ENCODE measurements around the gene ARL13B. TPM values are rescaled to one million over a fixed set of nuclear protein-coding genes. Genes with fewer than 3 reads are reported as not detected.
A peak's percentile ranks its signal among the peaks of the same experiment; 100 is the strongest.

ARL13B gene
- total RNA-seq, 1 experiment from 2014 or later, result 7.6 TPM

- H3K27me3 ChIP-seq (replicated peaks; ENCODE audit: control insufficient read depth, insufficient read depth, low read length), result no peaks in the 10 kb centered on the region
- no peaks in the 10 kb centered on the region for H3K9me3 ChIP-seq
- ChIA-PET POLR2A (no interaction called here), CTCF (no interaction called here)
- no peak overlapping the region for H3K27ac Mint-ChIP-seq (ENCODE audit: unreplicated experiment)
- peaks cover 8% of the 10 kb centered on the region for H3K4me1 Mint-ChIP-seq (ENCODE audit: low read depth, unreplicated experiment)
- intact Hi-C loops (cut with micrococcal nuclease; ENCODE audit: unreplicated experiment), result no loop called here
- no peak for TF ChIP-seq CTCF (IDR thresholded peaks at IDR 0.05; ENCODE audit: insufficient read depth in 1 of 2, low read depth in 1 of 2, low read length in 1 of 2, severe bottlenecking in 1 of 2, unreplicated experiment in 1 of 2)
- no peaks in the 10 kb centered on the region for H3K36me3 ChIP-seq (ENCODE audit: control insufficient read depth, insufficient read depth, low read length)
- H3K36me3 Mint-ChIP-seq (ENCODE audit: insufficient read depth, unreplicated experiment), result peaks cover 6% of the 10 kb centered on the region
- BruUV-seq (replicated peaks), result no TSS peak
- no peak overlapping the region for H3K4me3 ChIP-seq (ENCODE audit: low read depth, low read length)
- H3K4me1 ChIP-seq, result peaks cover 4% of the 10 kb centered on the region; the same call in 1 of the 2 replicates
- DNase-seq, result no peak
- no peaks in the 10 kb centered on the region for H3K27me3 Mint-ChIP-seq (ENCODE audit: insufficient read depth, unreplicated experiment)
- no peak overlapping the region for H3K4me3 Mint-ChIP-seq (ENCODE audit: unreplicated experiment)
- H3K9me3 Mint-ChIP-seq (ENCODE audit: unreplicated experiment), result no peaks in the 10 kb centered on the region
Observed at GRCh38 chr3:94065819-94066480, 86.0 kb downstream of the ARL13B start.

- Histone ChIP-seq H3K4me1 (peaks cover 4% of the 10 kb centered on the region; the same call in 1 of the 2 replicates), H3K27me3 (replicated peaks; ENCODE audit: control insufficient read depth, insufficient read depth, low read length) (no peaks in the 10 kb centered on the region), H3K9me3 (no peaks in the 10 kb centered on the region), H3K36me3 (ENCODE audit: control insufficient read depth, insufficient read depth, low read length) (no peaks in the 10 kb centered on the region), H3K4me3 (ENCODE audit: low read depth, low read length) (no peak overlapping the region)
- Mint-ChIP-seq H3K27me3 (ENCODE audit: insufficient read depth, unreplicated experiment) (no peaks in the 10 kb centered on the region), H3K27ac (ENCODE audit: unreplicated experiment) (no peak overlapping the region), H3K9me3 (ENCODE audit: unreplicated experiment) (no peaks in the 10 kb centered on the region), H3K36me3 (ENCODE audit: insufficient read depth, unreplicated experiment) (peaks cover 6% of the 10 kb centered on the region), H3K4me1 (ENCODE audit: low read depth, unreplicated experiment) (peaks cover 8% of the 10 kb centered on the region), H3K4me3 (ENCODE audit: unreplicated experiment) (no peak overlapping the region)
- intact Hi-C loops (cut with micrococcal nuclease; ENCODE audit: unreplicated experiment), result no loop called here
- no peak for DNase-seq
- TF ChIP-seq CTCF (IDR thresholded peaks at IDR 0.05; ENCODE audit: insufficient read depth in 1 of 2, low read depth in 1 of 2, low read length in 1 of 2, severe bottlenecking in 1 of 2, unreplicated experiment in 1 of 2), result no peak
- POLR2A ChIA-PET, result no interaction called here
- CTCF ChIA-PET, result no interaction called here
- no TSS peak for BruUV-seq (replicated peaks)
Observed at GRCh38 chr3:94066506-94067500, 86.8 kb downstream of the ARL13B start.

GRCh38 chr3:94069194-94069813 is 89.3 kb downstream of the ARL13B start:
- Mint-ChIP-seq H3K4me3 (ENCODE audit: unreplicated experiment) (no peak overlapping the region), H3K27me3 (ENCODE audit: insufficient read depth, unreplicated experiment) (no peaks in the 10 kb centered on the region), H3K4me1 (ENCODE audit: low read depth, unreplicated experiment) (peaks cover 8% of the 10 kb centered on the region), H3K9me3 (ENCODE audit: unreplicated experiment) (no peaks in the 10 kb centered on the region), H3K36me3 (ENCODE audit: insufficient read depth, unreplicated experiment) (peaks cover 6% of the 10 kb centered on the region), H3K27ac (ENCODE audit: unreplicated experiment) (no peak overlapping the region)
- no peaks in the 10 kb centered on the region for H3K9me3 ChIP-seq
- intact Hi-C loops (cut with micrococcal nuclease; ENCODE audit: unreplicated experiment), result loop anchor here (1.0 to 2.0 kb wide), 2 partner anchors 65 to 163 kb away; no protein-coding TSS in a partner anchor
- no peak overlapping the region for H3K4me3 ChIP-seq (ENCODE audit: low read depth, low read length)
- BruUV-seq (replicated peaks), result no TSS peak
- no peak for DNase-seq
- H3K36me3 ChIP-seq (ENCODE audit: control insufficient read depth, insufficient read depth, low read length), result no peaks in the 10 kb centered on the region
- POLR2A ChIA-PET, result no interaction called here
- H3K27me3 ChIP-seq (replicated peaks; ENCODE audit: control insufficient read depth, insufficient read depth, low read length), result no peaks in the 10 kb centered on the region
- no peaks in the 10 kb centered on the region for H3K4me1 ChIP-seq
- CTCF ChIA-PET, result interaction anchor here (0.6 kb wide), 1 partner anchor 89 kb away, joined by 3 read pairs; the partner anchor contains the start of gene ARL13B
- peak; percentile 29 to 31 for TF ChIP-seq CTCF (IDR thresholded peaks at IDR 0.05; ENCODE audit: insufficient read depth in 1 of 2, low read depth in 1 of 2, low read length in 1 of 2, severe bottlenecking in 1 of 2, unreplicated experiment in 1 of 2)
